Lung (tissue), 12 donors: ENCODE measurements around the gene MEGF9. TPM values are rescaled to one million over a fixed set of nuclear protein-coding genes. Genes with fewer than 3 reads are reported as not detected.

Experiments used
- ATAC-seq: fragments of 200-7000 bp; cut with Tn5 transposase; one replicate; pipeline ENCODE4 v1.9.1; 2020; ENCODE audit warnings: moderate number of reproducible peaks; ENCODE audit not compliant: insufficient read depth, low FRiP score
- DNase-seq, 3 donors: peaks; one replicate each; pipeline ENCODE4 v3.0.0-alpha.2; 2013 to 2017
- H3K27ac ChIP-seq, 2 donors: one replicate each; pipeline ENCODE4 v1.5.1; 2013; ENCODE audit warnings: mild to moderate bottlenecking in 2 of 2, moderate library complexity in 2 of 2, control low read depth in 1 of 2, inconsistent platforms in 1 of 2, low read depth in 1 of 2, low read length in 1 of 2
- H3K27me3 ChIP-seq, 3 donors: one replicate each; pipeline ENCODE4 v1.5.1; 2013; ENCODE audit warnings: low read length in 2 of 3; ENCODE audit not compliant: control insufficient read depth in 3 of 3, insufficient read depth in 3 of 3
- H3K36me3 ChIP-seq, 4 donors: one replicate each; pipeline ENCODE4 v1.5.1; 2013; ENCODE audit warnings: low read length in 4 of 4, mild to moderate bottlenecking in 1 of 4, moderate library complexity in 1 of 4; ENCODE audit not compliant: control insufficient read depth in 4 of 4, insufficient read depth in 4 of 4
- H3K4me1 ChIP-seq, 5 donors: one replicate each; pipeline ENCODE4 v1.5.1; 2013; ENCODE audit warnings: low read length in 5 of 5, mild to moderate bottlenecking in 2 of 5, moderate library complexity in 1 of 5; ENCODE audit not compliant: control insufficient read depth in 5 of 5, insufficient read depth in 5 of 5
- H3K4me3 ChIP-seq: one replicate; pipeline ENCODE4 v1.5.1; 2013; ENCODE audit warnings: mild to moderate bottlenecking, control low read depth, moderate library complexity
- H3K9ac ChIP-seq, 2 donors: one replicate each; pipeline ENCODE4 v1.5.1; 2013; ENCODE audit warnings: low read length in 2 of 2, control low read depth in 1 of 2; ENCODE audit not compliant: insufficient read depth in 1 of 2
- H3K9me3 ChIP-seq, 4 donors: one replicate each; pipeline ENCODE4 v1.5.1; 2013; ENCODE audit warnings: low read length in 3 of 4, mild to moderate bottlenecking in 1 of 4, moderate library complexity in 1 of 4; ENCODE audit not compliant: control insufficient read depth in 4 of 4, insufficient read depth in 3 of 4
- CTCF ChIP-seq: IDR thresholded peaks from 2 replicates; pipeline ENCODE4 v1.5.1; 2012; ENCODE audit warnings: mild to moderate bottlenecking; ENCODE audit errors: control extremely low read depth, extremely low read depth
- WGBS, 2 donors: extraction: QIAGEN DNeasy Blood & Tissue Kit; methylation state at CpG; one replicate each; pipeline ENCODE4 v1.1.7; 2013; 5-methylcytosine and 5-hydroxymethylcytosine counted together
- polyA plus RNA-seq, 2 donors: library from polyadenylated mRNA; stranded (reverse); fragments of 200-250 nt; gene quantifications; one replicate each; pipeline ENCODE4 v1.2.1, GENCODE V29; 2013
- total RNA-seq, 2 donors: library from RNA; depleted of rRNA in 1 of 2; stranded (reverse); fragments of >200 nt in 1 of 2; gene quantifications; one replicate each; pipeline ENCODE4 v1.2.1, GENCODE V29; 2014 to 2021
- donor health status: control.
- donor health status: control.
- donor health status: Bipolar disorder and iron deficiency.
- donor health status: healthy.
- donor health status: DM: yes; HTN: yes; CAD: no.

The MEGF9 gene
- total and polyA plus RNA-seq, 4 donors: 19.2 to 48.3 (median 30.6) TPM

- Histone ChIP-seq H3K9ac (no peak overlapping the region), H3K27ac (no peak overlapping the region), H3K27me3 (no peaks in the 10 kb centered on the region), H3K4me3 (no peak overlapping the region), H3K4me1 (peaks cover 0 to 4% (median 1%) of the 10 kb centered on the region in 5 donors), H3K9me3 (no peaks in the 10 kb centered on the region), H3K36me3 (peaks cover 0 to 5% (median 0%) of the 10 kb centered on the region in 4 donors)
- no peak for TF ChIP-seq CTCF
- no peak for DNase-seq
- WGBS, 2 donors: 89 to 90% methylated on average over 6 of the region's 6 CpGs
- ATAC-seq: no peak
These were observed 89.0 kb downstream of the MEGF9 start for GRCh38 chr9:120625222-120625621.

DNA sequence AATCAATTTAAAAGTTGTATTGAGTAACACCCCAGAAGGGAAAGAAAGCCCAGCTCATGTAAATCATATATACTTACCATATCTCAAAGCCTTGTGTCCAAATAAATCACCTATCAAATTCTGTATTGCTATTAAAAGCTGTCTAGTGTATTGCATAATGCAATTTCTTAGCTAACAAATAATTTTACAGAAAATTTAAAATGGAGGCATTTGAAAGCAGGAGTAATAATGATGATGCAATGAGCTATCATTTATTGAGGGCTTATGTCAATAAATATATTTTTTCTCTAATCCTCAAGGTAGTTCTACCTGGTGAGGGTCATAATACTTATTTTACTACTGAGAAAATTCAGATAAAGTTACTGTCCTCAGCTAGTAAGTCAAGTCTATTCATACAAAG, 91.5 kb downstream of the MEGF9 start:
- Histone ChIP-seq H3K4me1 (peaks cover 0 to 4% (median 1%) of the 10 kb centered on the region in 5 donors), H3K27ac (no peak overlapping the region), H3K9ac (no peak overlapping the region), H3K27me3 (no peaks in the 10 kb centered on the region), H3K9me3 (no peaks in the 10 kb centered on the region), H3K36me3 (peaks cover 0 to 5% (median 0%) of the 10 kb centered on the region in 4 donors), H3K4me3 (no peak overlapping the region)
- TF ChIP-seq CTCF: no peak
- ATAC-seq (no peak), DNase-seq (no peak)

DNA sequence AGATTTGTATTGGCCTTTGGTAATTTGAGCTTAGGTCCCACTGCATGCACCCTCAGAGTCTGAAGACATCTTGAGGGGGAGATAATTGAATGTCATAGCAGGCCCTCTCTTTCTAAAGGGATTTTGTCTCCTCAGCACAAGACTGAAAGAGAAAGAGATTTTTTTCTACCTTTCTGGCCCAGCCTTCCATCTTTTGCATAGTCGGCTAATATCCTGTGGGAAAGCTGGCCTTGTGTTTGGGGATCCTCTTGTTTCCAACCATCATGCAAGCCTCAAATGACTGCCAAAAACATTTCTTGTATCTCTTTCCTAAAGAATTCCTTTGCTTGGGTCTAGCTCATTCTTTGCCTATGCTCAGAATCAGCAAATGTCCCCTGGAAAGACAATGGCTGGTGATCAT, 92.3 kb downstream of the MEGF9 start:
- H3K4me1 ChIP-seq: peaks cover 0 to 4% (median 1%) of the 10 kb centered on the region in 5 donors
- H3K27me3 ChIP-seq: no peaks in the 10 kb centered on the region
- H3K9ac ChIP-seq: no peak overlapping the region
- ATAC-seq (no peak), DNase-seq (no peak)
- TF ChIP-seq CTCF: no peak
- 93 to 100% methylated on average over 1 of the region's 1 CpG for WGBS, 2 donors
- no peak overlapping the region for H3K4me3 ChIP-seq
- peaks cover 0 to 5% (median 0%) of the 10 kb centered on the region in 4 donors for H3K36me3 ChIP-seq
- H3K27ac ChIP-seq: no peak overlapping the region
- H3K9me3 ChIP-seq: no peaks in the 10 kb centered on the region
